GM12878 (cell line): ENCODE results near the gene DNAH5.

Experiments used
- CTCF ChIP-seq, 3 experiments: IDR thresholded peaks in 2 of 3; conservative IDR thresholded peaks in 1 of 3; 2 replicates each; pipeline ENCODE4 v1.5.1; 2011; ENCODE audit warnings: low read depth in 3 of 3, low read length in 3 of 3, mild to moderate bottlenecking in 3 of 3, control low read depth in 2 of 3, moderate library complexity in 2 of 3, inconsistent platforms in 1 of 3, mixed read lengths in 1 of 3; ENCODE audit not compliant: control insufficient read depth in 2 of 3, insufficient read depth in 1 of 3; ENCODE audit errors: extremely low read depth in 1 of 3
- GATAD2B ChIP-seq: fragments of 450-650 bp; conservative IDR thresholded peaks from 2 replicates; pipeline ENCODE4 v1.6.1; 2017; ENCODE audit warnings: low read depth, mild to moderate bottlenecking, moderate library complexity
- KDM1A ChIP-seq: fragments of 200-600 bp; sonication (generic); IDR thresholded peaks from 2 replicates; pipeline ENCODE4 v1.6.1; 2016; ENCODE audit warnings: borderline replicate concordance
- SIN3A ChIP-seq: IDR thresholded peaks from 2 replicates; pipeline ENCODE4 v1.6.1; 2012; ENCODE audit warnings: low read depth, low read length, improper control_type of control experiment

GRCh38 chr5:13692172-13692571 is 252.3 kb downstream of the DNAH5 start:
- TF ChIP-seq CTCF (IDR thresholded peaks at IDR 0.05 in 2 of 3, conservative IDR thresholded peaks at IDR 0.05 in 1 of 3; ENCODE audit: control insufficient read depth in 2 of 3, extremely low read depth in 1 of 3, insufficient read depth in 1 of 3, low read depth in 3 of 3, low read length in 3 of 3) (no peak), GATAD2B (no peak), KDM1A (no peak), SIN3A (no peak)
